GM21825 (cell line): ENCODE data around the gene SKIC2.
"Not testable (repeated sequence)": the region's sequence is repeated elsewhere in the genome, so short reads cannot be mapped to it uniquely, and the experiment has no call there.

ENCODE experiments used
- ATAC-seq: cut with Tn5 transposase; IDR thresholded peaks from one replicate; pipeline ENCODE4 v1.9.1; 2021; ENCODE audit warnings: mild to moderate bottlenecking, moderate library complexity; ENCODE audit not compliant: unreplicated experiment

Gene SKIC2

DNA sequence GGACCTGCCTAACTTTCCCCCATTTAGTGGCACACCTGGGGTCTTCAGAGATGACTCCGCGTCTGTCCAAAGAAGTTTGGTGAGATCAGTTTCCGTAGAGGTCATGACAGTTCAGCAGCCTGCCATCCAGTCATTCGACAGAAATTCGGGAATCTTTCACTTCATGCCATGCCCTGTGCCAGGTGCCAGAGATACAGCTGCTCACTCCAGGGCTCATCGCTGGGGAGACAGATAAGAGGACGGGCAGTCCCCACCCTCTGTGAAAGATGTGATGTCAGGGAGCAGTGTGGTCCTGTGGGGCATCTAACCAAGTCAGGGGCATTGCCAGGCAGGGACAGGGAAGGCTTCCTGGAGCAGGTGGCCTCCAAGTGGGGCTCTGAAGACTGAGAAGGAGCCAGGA lies 44.3 kb downstream of the SKIC2 start:
- ATAC-seq = not testable (repeated sequence)

DNA sequence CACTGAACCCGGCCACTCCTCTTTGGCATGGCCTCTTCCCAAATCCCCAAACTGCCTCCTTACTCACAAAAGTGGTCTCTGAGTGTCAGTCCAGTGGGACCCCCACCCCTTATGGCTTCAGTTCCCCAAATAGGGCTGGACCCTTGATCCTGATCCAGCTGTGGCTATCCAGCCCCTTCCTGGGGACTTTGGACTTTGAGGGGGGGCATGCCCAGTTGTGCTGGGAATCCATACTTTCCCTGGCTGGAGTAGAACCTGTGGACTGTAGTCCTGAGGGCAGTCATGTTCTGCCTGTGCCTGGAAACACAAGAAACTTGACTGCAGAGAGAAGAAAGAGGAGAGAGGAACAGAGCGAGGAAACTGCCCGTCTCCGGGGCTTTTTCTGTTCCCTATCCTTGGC lies 45.4 kb downstream of the SKIC2 start:
- ATAC-seq = not testable (repeated sequence)

DNA sequence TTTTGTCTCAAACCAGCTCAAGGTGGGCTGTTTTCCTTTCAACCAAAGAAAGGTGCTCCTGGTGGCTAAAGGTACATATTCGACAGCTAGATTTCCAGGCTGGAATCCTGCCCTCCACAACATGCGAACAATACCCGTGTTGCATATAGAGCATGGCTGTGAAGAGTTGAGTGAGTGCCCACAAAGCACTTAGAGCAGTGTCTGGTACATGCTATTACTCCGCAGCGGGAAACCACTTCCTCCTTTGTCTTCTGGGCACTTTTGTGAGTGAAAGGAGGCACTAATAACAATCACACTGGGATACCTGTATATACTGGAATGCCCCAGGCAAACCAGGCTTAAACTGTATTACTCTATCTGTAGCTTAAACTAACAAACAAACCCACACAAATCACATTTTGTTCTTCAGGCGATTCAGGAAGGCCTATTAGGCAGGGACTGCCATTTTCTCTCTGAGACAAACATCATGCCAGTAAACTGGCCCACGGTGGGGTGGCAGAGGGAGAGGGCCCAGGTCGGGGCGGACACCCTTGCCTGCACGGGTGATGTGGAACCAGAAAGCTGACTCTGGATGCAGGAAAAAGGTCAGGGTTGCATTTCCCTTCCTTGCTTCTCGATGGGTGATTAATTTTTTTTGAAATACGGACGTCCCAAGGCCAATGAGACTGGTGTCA lies 46.0 kb downstream of the SKIC2 start:
- ATAC-seq = not testable (repeated sequence)

DNA sequence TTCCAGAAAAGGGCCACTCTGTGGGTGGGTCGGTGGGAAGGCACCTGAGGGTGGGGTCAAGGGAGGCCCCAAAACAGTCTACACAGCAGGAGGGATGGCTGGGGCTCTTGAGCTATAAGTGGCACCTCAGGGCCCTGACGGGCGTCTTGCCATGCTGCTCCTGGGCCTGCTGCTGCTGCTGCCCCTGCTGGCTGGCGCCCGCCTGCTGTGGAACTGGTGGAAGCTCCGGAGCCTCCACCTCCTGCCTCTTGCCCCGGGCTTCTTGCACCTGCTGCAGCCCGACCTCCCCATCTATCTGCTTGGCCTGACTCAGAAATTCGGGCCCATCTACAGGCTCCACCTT lies 46.5 kb downstream of the SKIC2 start:
- ATAC-seq = not testable (repeated sequence)

DNA sequence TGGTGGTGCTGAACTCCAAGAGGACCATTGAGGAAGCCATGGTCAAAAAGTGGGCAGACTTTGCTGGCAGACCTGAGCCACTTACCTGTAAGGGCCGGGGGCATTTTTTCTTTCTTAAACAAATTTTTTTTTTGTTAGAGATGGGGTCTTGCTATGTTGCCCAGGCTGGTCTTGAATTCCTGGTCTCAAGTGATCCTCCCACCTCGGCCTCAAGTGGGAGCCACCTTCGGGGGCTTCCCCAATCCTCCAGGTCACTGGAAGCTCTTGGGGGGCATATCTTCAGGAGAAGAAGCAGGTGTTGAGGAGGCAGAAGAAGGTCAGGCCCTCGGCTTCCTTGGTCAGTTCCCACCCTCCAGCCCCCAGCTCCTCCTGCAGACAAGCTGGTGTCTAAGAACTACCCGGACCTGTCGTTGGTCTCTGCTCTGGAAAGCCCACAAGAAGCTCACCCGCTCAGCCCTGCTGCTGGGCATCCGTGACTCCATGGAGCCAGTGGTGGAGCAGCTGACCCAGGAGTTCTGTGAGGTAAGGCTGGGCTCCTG lies 47.1 kb downstream of the SKIC2 start:
- not testable (repeated sequence) for ATAC-seq

DNA sequence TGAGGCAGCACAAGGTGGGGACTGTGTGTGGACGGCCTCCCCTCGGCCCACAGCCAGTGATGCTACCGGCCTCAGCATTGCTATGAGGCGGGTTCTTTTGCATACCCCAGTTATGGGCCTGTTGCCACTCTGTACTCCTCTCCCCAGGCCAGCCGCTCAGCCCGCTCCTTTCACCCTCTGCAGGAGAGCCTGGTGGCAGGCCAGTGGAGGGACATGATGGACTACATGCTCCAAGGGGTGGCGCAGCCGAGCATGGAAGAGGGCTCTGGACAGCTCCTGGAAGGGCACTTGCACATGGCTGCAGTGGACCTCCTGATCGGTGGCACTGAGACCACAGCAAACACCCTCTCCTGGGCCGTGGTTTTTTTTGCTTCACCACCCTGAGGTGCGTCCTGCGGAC lies 48.1 kb downstream of the SKIC2 start:
- not testable (repeated sequence) for ATAC-seq

DNA sequence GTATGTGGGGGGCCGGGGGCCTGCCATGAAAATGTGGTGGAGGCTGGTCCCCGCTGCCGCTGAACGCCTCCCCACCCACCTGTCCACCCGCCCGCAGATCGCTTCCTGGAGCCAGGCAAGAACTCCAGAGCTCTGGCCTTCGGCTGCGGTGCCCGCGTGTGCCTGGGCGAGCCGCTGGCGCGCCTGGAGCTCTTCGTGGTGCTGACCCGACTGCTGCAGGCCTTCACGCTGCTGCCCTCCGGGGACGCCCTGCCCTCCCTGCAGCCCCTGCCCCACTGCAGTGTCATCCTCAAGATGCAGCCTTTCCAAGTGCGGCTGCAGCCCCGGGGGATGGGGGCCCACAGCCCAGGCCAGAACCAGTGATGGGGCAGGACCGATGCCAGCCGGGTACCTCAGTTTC lies 49.1 kb downstream of the SKIC2 start:
- ATAC-seq = not testable (repeated sequence)

DNA sequence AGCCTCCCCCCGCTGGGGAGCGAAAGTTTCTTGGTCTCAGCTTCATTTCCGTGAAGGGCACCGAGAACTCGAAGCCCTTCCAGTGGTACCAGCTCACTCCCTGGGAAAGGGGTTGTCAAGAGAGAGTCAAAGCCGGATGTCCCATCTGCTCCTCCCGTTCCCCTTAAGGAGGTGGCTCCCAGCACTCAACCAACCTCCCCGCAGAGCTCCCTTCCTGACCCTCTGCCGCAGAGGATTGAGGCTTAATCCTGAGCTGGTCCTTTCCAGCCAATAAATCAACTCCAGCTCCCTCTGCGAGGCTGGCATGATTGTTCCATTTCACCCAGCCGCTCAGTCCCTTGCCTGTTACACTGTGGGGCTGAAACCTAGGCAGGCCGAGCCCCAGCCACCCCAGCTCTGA lies 49.6 kb downstream of the SKIC2 start:
- not testable (repeated sequence) for ATAC-seq

DNA sequence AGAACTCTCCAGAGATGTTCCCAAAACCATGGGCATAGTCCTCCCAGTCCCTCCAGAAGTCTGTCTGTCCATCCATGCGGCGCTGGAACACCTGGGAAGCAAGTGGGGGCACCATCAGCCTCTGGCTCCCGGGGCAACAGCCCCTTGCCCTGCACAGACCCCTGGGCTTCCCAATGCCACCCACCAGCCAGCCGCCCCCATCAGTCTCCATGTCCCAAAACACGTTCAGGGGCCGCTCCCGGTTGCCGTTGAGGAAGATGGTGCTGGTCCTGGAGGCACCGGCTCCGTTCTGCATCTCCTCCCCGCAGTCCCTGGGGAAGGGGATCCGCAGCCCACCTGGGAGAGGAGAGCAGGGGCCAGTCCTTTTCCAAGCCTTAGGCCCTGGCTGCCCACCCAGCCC lies 50.6 kb downstream of the SKIC2 start:
- not testable (repeated sequence) for ATAC-seq

DNA sequence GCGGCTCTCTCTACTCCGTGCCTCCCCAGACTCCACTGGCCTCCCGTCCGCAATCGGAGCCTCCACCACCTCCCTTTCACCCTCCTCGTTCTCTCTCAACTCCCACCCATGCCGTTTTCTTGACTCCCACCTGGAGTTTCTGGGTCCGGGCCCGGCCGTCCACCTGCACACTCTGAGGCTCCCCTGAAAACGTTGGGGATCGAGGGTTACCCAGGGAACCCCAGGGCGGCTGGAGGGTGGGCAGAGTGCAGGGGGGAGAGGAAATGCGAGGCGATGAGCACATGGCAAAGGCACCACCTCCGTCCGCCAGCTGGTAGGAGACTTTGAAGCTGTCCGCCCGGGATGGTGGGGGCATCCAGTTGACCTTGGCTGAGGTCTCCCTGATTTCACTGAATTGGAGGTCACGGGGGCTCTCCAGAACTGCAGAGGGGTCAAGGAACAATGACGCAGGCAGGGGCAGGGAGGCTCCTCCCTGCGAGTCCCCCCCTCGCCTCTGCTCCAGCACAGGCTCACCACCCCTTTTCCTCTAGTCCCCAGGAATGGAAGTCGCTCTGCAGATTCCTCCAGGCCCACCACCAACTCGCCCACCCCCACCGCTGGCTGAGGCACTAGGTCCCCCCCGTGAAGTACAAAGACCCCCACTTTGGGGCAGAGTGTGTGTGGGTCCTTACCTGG lies 52.0 kb downstream of the SKIC2 start:
- not testable (repeated sequence) for ATAC-seq

DNA sequence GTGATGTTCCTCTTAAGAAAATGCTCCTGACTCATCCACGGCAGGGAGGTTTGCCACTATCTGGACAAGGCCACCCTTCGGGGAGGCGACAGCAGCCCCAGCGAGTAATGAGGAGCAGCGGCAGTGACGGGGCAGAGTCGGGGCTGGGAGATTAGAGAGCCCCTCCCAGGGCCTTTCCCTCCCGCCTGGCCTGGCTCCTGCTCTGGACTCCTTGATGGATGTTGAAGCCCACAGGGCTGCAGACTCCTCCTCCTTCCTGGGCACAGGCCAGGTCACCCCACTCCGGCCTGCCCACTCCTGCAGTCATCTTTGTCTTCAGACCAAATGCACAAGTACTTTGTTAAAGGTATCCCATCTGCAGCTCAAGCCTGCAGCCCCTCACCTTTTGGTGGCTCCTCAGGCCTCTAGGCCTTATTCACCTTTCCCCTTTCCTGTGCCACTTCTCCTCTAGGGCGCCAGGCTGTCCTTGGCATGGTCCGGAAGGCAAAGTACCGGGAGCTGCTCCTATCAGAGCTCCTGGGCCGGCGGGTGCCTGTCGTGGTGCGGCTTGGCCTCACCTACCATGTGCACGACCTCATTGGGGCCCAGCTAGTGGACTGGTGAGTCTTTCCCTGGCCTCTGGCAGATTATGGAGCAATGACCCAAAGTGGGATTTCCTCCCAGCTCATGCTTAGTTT lies 54.1 kb downstream of the SKIC2 start:
- ATAC-seq = not testable (repeated sequence)

DNA sequence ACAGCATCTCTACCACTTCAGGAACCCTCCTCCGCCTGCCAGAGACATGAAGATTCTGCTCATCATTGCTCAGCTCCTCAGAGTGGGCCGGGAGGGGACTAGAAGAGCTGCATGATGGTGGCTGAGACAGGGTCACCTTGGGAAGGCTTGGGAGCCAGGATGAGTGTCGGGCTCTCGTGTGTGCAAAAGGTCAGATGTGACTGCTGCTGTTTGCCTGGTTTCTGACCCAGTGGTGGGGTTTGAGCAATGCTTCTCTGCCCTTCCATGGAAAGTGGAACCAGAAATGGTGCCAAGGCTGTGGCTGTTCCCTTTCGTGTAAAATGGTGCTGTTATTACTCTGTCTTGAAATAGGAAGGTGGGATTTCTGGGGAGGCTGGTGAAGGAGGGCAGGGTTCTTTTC lies 54.8 kb downstream of the SKIC2 start:
- not testable (repeated sequence) for ATAC-seq

DNA sequence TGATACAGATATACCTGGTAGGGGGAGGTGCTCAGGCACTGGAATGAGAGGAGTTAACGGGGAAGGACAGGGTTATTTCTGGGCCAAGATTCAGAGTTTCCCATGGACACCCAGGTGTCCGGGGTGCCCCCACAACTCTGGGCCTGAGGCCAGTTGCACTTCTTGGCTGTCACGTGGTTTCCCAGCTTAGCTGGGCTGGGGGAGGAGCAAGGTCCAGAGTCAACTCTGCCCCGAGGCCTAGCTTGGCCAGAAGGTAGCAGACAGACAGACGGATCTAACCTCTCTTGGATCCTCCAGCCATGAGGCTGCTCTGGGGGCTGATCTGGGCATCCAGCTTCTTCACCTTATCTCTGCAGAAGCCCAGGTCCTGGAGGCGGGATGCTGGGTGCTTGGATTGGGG lies 55.6 kb downstream of the SKIC2 start, which contains the start of gene C4B:
TSS of gene C4B (plus strand) at position 249 of the 400 bp plus-strand sequence. CDS start at position 300, 51 bp downstream.
- ATAC-seq = not testable (repeated sequence)
